ENCODE measurements around the gene INPP4A.

Gene INPP4A

GRCh38 chr2:98541906-98542305, 97.2 kb downstream of the INPP4A start:
- no peak for DNase-seq (ENCODE audit: low read depth)

DNA sequence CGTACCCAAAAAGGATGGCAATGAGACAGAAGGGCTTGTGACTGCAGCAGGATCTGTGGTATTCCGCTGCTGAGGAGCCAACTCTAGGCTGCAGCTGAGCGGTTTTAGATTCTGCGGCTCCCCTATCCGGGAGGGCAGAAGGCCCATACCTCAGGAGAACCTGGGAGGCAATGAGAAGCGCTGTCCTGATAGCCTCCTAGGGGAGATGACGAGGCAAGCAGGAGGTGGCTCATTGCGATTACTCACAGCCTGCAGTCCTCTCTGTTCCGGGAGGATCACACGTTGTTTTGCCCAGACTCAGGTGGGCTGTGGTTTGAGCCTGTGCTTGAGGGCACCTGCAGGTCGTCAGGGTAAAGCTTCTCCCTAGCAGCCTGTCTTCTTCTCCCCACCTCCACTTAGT, 98.6 kb downstream of the INPP4A start:
- no peak for DNase-seq (ENCODE audit: low read depth)

- no peak for DNase-seq (ENCODE audit: low read depth)
Observed at GRCh38 chr2:98543842-98544241, 99.2 kb downstream of the INPP4A start.

GRCh38 chr2:98545591-98545990, 100.9 kb downstream of the INPP4A start:
- DNase-seq (ENCODE audit: low read depth): no peak

DNA sequence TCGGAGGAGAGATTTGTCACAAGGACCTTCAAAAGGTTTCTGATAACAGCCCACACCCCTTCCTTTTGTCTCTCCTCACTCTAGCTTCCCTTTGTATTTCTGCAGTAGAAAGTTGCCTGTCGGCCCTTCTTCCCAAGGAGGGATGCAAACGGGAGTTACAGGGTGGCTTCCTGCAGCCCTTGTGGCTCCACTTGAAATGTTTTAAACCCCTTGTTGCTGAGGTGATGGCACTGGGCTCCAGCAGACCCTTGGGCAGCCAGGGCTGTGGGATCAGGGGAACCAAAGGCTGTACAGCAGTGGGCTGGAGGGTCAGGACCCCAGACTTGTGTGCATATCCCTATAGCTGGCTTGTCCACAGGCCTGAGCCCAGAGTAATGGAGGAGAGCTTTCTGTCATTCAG, 101.5 kb downstream of the INPP4A start:
- DNase-seq (ENCODE audit: low read depth): no peak

- no peak for DNase-seq (ENCODE audit: low read depth)
Observed at GRCh38 chr2:98547092-98547790, 102.6 kb downstream of the INPP4A start.

DNA sequence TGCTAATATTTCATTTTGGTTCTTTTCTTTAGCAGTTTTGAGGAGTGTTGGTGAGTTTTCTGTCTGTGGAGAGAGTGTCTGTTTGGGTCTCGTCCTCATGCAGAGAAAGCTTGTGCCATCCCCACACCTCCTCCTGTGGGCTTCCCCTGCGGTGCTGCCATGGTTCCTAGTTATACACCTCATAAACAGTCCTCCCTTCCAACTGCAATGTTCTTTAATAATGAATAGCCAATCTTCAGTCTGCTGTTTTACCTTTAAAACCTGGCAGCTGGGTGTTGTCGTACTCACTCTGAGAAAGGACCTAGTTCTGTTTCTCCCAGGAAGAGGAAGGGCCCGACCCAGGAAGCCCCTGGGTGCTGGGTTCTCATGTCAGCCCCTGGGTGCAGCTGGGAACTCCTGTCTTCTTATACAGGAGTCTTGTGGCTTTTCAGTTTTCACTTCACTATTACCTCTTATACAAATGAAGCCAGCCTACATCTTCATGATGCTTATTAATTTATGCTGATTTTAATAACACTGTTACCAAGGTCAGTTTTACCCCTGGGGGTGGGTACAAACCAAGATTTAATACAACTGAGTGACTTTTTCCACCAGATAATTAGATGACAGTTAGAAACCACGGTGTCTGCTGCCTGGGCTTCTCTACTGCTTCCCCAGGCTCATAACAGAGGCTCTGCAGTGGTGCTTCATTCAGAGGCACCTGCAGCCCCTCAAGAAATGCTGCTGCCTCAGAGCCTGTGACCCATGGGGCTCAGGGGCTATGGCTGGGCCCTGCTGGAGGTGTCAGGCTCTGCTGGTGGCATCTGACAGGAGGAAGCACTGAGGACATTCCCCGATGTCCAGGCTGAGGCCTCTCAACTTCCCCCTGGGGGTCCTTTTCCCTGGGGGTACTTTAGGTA, 104.5 kb downstream of the INPP4A start:
- DNase-seq (ENCODE audit: low read depth): no peak

DNA sequence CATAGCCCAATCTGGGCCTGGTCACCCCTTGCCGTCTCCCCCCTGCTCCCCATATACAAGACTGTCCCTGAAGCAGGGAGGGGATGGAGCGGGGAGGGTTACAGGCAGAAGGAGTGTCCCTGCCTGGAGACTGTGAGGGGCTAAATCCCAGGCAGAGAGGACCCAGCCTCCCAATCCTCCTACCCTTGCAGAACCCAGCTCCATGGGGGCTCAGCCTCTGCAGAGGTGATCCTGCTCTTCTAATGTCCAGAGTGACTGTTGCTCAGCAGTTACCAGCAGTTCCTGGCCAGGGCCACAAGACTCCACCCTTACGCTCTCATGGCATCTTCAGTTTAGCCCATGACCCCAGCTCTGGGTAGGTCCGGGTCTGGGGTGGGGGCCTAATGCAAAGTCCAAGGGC, 105.5 kb downstream of the INPP4A start:
- no peak for DNase-seq (ENCODE audit: low read depth)

GRCh38 chr2:98551316-98551715, 106.7 kb downstream of the INPP4A start:
- no peak for DNase-seq (ENCODE audit: low read depth)

DNA sequence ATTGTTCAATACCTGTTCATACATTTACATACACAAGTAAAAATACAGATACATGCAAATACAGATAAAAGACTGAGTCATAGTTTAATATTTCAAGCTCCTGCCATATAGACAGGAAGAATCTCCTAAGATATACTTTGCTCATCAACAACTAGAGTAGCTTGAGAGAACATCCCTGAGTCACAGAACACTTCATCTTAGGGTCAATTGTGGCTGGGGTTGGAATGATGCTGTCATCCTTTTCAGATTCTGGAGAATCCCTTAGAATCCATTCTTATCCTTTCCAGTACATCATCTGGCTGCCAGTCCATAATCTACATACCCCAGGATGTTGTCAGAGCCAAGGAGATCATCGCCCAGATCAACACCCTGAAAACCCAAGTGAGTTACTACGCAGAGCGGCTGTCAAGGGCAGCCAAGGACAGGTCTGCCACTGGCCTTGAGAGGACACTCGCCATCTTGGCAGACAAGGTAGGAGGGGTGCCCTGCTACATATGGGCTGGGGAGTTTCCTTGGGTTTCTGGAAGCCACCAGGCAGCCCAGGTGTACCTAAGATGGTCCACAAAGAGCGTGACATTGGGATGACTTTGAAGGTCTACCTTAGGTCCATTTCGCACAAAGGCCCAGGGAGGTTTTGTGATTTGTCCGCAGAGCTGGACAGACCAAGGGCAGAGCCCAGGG, 108.0 kb downstream of the INPP4A start:
- DNase-seq (ENCODE audit: low read depth): no peak

DNA sequence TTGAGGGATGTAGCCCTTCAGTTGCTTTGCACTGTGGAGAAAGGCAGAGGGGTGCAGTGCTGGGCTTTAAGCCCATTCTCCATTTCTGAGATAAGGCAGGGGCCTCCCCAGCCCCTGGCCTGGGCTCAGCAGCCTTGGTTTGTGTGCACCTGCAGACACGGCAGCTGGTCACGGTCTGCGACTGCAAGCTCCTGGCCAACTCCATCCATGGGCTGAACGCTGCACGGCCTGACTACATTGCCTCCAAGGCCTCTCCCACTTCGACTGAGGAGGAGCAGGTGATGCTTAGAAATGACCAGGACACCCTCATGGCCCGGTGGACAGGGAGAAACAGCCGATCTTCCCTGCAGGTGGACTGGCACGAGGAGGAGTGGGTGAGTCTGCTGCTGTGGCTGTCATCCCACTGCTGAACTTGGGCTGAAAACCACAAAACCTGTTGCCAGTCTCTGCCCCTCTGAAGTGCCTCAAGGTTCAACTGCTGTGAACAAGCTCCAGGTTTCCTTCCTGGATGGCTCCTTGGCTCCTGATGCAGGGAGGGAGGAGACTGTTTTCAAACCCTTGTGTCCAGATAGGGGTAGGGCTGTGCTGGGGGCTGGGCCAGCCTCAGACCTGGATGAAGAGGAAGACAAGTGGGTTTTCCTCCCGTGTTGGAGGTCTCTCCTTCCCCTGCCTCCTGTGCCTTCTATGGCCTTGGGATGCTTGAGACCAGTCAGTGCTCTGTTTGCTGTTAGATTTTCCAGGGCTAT, 109.6 kb downstream of the INPP4A start:
- no peak for DNase-seq (ENCODE audit: low read depth)

- DNase-seq (ENCODE audit: low read depth): no peak
Observed at GRCh38 chr2:98555696-98556095, 111.0 kb downstream of the INPP4A start.

- DNase-seq (ENCODE audit: low read depth): no peak
Observed at GRCh38 chr2:98556344-98557033, 111.8 kb downstream of the INPP4A start.

DNA sequence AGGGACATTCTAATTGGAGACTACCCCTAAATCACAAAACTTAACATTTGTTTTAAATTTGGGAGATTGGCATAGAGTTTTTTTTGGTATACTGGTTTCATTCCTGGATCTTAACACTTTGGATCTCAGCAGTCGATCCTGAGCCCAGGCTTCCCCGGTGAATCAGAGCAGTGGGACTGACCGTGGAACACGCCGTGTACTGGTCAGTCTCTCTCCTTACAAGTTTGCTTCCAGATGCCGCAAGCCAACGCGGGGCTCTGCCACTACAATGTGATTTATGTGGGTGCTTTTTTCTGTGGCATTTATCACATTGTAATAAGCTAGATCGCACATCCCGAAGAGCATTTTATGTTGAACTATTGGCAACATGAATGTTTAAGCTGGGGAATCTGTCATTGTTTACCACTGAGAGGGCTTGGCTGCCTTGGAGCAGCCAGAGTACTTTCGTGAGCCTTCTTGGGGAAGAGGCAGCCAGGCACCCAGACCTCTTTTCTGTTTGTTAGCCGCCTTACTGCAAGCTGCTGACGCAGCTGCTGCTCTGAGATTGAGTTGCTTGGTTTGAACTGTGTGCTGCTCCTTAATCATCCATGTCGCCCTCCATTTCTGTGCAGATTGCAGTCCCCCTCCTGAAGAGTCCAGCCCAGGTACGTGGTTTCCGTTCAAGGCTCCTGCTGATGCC, 114.3 kb downstream of the INPP4A start:
- DNase-seq (ENCODE audit: low read depth): no peak

GRCh38 chr2:98559581-98559980, 114.9 kb downstream of the INPP4A start:
- DNase-seq (ENCODE audit: low read depth): no peak

- DNase-seq (ENCODE audit: low read depth): no peak
Observed at GRCh38 chr2:98560256-98560771, 115.7 kb downstream of the INPP4A start.

GRCh38 chr2:98561018-98561417, 116.4 kb downstream of the INPP4A start:
- no peak for DNase-seq (ENCODE audit: low read depth)

GRCh38 chr2:98561902-98562695, 117.4 kb downstream of the INPP4A start:
- DNase-seq (ENCODE audit: low read depth): no peak

DNA sequence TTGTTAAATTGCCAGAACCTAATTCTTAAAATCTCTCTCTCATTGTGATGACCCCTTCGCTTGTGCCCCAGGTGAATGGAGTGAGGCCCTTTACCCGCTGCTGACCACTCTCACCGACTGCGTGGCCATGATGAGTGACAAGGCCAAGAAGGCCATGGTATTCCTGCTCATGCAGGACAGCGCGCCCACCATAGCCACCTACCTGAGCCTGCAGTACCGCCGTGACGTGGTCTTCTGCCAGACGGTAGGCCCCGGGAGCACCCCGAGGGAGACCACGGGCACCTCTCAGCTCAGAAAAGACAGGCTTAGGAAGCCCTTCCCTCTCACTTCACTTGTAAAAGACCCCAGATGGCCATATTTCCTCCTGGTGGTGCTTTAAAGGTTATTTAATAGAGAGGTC, 118.7 kb downstream of the INPP4A start:
- DNase-seq (ENCODE audit: low read depth): no peak
